ENCODE data around the gene GPR39.

The GPR39 gene

GRCh38 chr2:132446444-132446843, 29.8 kb downstream of the GPR39 start:
- DNase-seq, result no peak

- DNase-seq, result no peak
These were observed 31.7 kb downstream of the GPR39 start for GRCh38 chr2:132448331-132448730.

- DNase-seq, result no peak
These were observed 32.2 kb downstream of the GPR39 start for GRCh38 chr2:132448771-132449170.

- no peak for DNase-seq
These were observed 33.3 kb downstream of the GPR39 start for GRCh38 chr2:132449868-132450267.

- no peak for DNase-seq
These were observed 44.2 kb downstream of the GPR39 start for GRCh38 chr2:132460781-132461180.

GRCh38 chr2:132462236-132462635, 45.6 kb downstream of the GPR39 start:
- DNase-seq, result no peak

- DNase-seq, result no peak
These were observed 47.1 kb downstream of the GPR39 start for GRCh38 chr2:132463719-132464118.

GRCh38 chr2:132465917-132466316, 49.3 kb downstream of the GPR39 start:
- DNase-seq, result no peak

GRCh38 chr2:132466428-132467028, 49.9 kb downstream of the GPR39 start:
- DNase-seq, result no peak

- no peak for DNase-seq
These were observed 52.4 kb downstream of the GPR39 start for GRCh38 chr2:132468821-132469675.

GRCh38 chr2:132470746-132471145, 54.1 kb downstream of the GPR39 start:
- no peak for DNase-seq

- DNase-seq, result no peak
These were observed 56.7 kb downstream of the GPR39 start for GRCh38 chr2:132473174-132473883.

- DNase-seq, result no peak
These were observed 59.0 kb downstream of the GPR39 start for GRCh38 chr2:132475615-132476014.

- no peak for DNase-seq
These were observed 60.8 kb downstream of the GPR39 start for GRCh38 chr2:132477436-132477835.

GRCh38 chr2:132477962-132478361, 61.4 kb downstream of the GPR39 start:
- no peak for DNase-seq

- no peak for DNase-seq
These were observed 62.0 kb downstream of the GPR39 start for GRCh38 chr2:132478461-132479105.

GRCh38 chr2:132479155-132479554, 62.5 kb downstream of the GPR39 start:
- no peak for DNase-seq

- DNase-seq, result no peak
These were observed 66.2 kb downstream of the GPR39 start for GRCh38 chr2:132482821-132483220.

GRCh38 chr2:132484144-132484543, 67.5 kb downstream of the GPR39 start:
- no peak for DNase-seq

- no peak for DNase-seq
These were observed 71.9 kb downstream of the GPR39 start for GRCh38 chr2:132488491-132488890.

GRCh38 chr2:132489150-132489549, 72.5 kb downstream of the GPR39 start:
- DNase-seq, result no peak

- DNase-seq, result no peak
These were observed 79.3 kb downstream of the GPR39 start for GRCh38 chr2:132495881-132496280.

- DNase-seq, result no peak
These were observed 80.0 kb downstream of the GPR39 start for GRCh38 chr2:132496555-132496954.
